NAMALWA (cell line): ENCODE measurements around the gene NCL.
"Not testable (repeated sequence)": the region's sequence is repeated elsewhere in the genome, so short reads cannot be mapped to it uniquely, and the experiment has no call there.

ENCODE experiments used
- DNase-seq: peaks from one replicate; pipeline ENCODE4 v3.0.0-alpha.2; 2015; ENCODE audit warnings: low spot score

NCL gene

GRCh38 chr2:231430437-231430836 is 33.8 kb downstream of the NCL start:
- DNase-seq, result not testable (repeated sequence)

- no peak for DNase-seq
These were observed 34.4 kb downstream of the NCL start for GRCh38 chr2:231429901-231430300.

GRCh38 chr2:231429152-231429551 is 35.1 kb downstream of the NCL start:
- peak; percentile 31 for DNase-seq

GRCh38 chr2:231427116-231427515 is 37.2 kb downstream of the NCL start:
- DNase-seq, result no peak

GRCh38 chr2:231425811-231426703 is 38.2 kb downstream of the NCL start:
- DNase-seq, result no peak

- DNase-seq, result no peak
These were observed 38.9 kb downstream of the NCL start for GRCh38 chr2:231425291-231425810.

GRCh38 chr2:231423176-231423575 is 41.1 kb downstream of the NCL start:
- no peak for DNase-seq

- DNase-seq, result no peak
These were observed 42.2 kb downstream of the NCL start for GRCh38 chr2:231422056-231422455.

GRCh38 chr2:231421051-231421580 is 43.2 kb downstream of the NCL start:
- no peak for DNase-seq

- DNase-seq, result no peak
These were observed 45.3 kb downstream of the NCL start for GRCh38 chr2:231418820-231419640.

- DNase-seq, result no peak
These were observed 49.3 kb downstream of the NCL start for GRCh38 chr2:231415029-231415428.

- no peak for DNase-seq
These were observed 50.3 kb downstream of the NCL start for GRCh38 chr2:231413921-231414476.

- DNase-seq, result no peak
These were observed 50.8 kb downstream of the NCL start for GRCh38 chr2:231413456-231413855.

GRCh38 chr2:231412618-231412963 is 51.7 kb downstream of the NCL start:
- DNase-seq, result no peak

GRCh38 chr2:231411831-231412617 is 52.3 kb downstream of the NCL start:
- DNase-seq, result peak; percentile 90

- DNase-seq, result no peak
These were observed 53.0 kb downstream of the NCL start for GRCh38 chr2:231411237-231411636.

- peak; percentile 34 for DNase-seq
These were observed 53.8 kb downstream of the NCL start for GRCh38 chr2:231410293-231411004.

GRCh38 chr2:231409776-231410175 is 54.5 kb downstream of the NCL start:
- no peak for DNase-seq

GRCh38 chr2:231408304-231408703 is 56.0 kb downstream of the NCL start:
- DNase-seq, result not testable (repeated sequence)

GRCh38 chr2:231407686-231408085 is 56.6 kb downstream of the NCL start:
- DNase-seq, result not testable (repeated sequence)
